ENCODE results near the gene DNAJB11.

The DNAJB11 gene

GRCh38 chr3:186570941-186571643 is 572 bp downstream of the DNAJB11 start:
- Histone ChIP-seq H4K20me1 (ENCODE audit: insufficient read depth, low read length) (peaks cover 3% of the 10 kb centered on the region; the same call in 1 of the 2 replicates), H3K79me2 (ENCODE audit: insufficient read depth, low read length) (peaks cover 65% of the 10 kb centered on the region), H3K27me3 (ENCODE audit: insufficient read depth, low read length, poor library complexity) (no peaks in the 10 kb centered on the region), H3K9ac (ENCODE audit: low read depth, low read length) (peak overlapping the region; percentile 76), H3K36me3 (ENCODE audit: insufficient read depth, low read length) (peaks cover 37% of the 10 kb centered on the region), H3K9me3 (ENCODE audit: insufficient read depth, low read length, severe bottlenecking) (no peaks in the 10 kb centered on the region), H3K4me2 (ENCODE audit: insufficient read depth, low read length) (peak overlapping the region; percentile 93), H3K27ac (ENCODE audit: low read length) (peak overlapping the region; percentile 84), H3K4me3 (ENCODE audit: low read depth in 1 of 2, low read length in 2 of 2) (peak overlapping the region; percentile 64 to 75), H2AFZ (ENCODE audit: low read depth, low read length) (peak overlapping the region; percentile 89), H3K4me1 (ENCODE audit: insufficient read depth, low read length) (peaks cover 48% of the 10 kb centered on the region)
- no peak for ATAC-seq (ENCODE audit: insufficient read depth, low read depth)
- no peak for TF ChIP-seq EZH2 (IDR thresholded peaks at IDR 0.05; ENCODE audit: borderline replicate concordance, low read depth, low read length, severe bottlenecking)
- no peak for TF ChIP-seq CTCF (IDR thresholded peaks at IDR 0.05; ENCODE audit: borderline replicate concordance, extremely low read depth, low read length, poor library complexity, severe bottlenecking)
- DNase-seq, result no peak

GRCh38 chr3:186571644-186572013 is 1.1 kb downstream of the DNAJB11 start:
- H4K20me1 ChIP-seq (ENCODE audit: insufficient read depth, low read length), result peaks cover 3% of the 10 kb centered on the region
- H2AFZ ChIP-seq (ENCODE audit: low read depth, low read length), result no peak overlapping the region
- peaks cover 42% of the 10 kb centered on the region for H3K36me3 ChIP-seq (ENCODE audit: insufficient read depth, low read length)
- H3K4me3 ChIP-seq (ENCODE audit: low read depth in 1 of 2, low read length in 2 of 2), result peak overlapping the region; percentile 64 to 75; a peak in 3 of 4 replicates
- TF ChIP-seq EZH2 (IDR thresholded peaks at IDR 0.05; ENCODE audit: borderline replicate concordance, low read depth, low read length, severe bottlenecking) (no peak), CTCF (IDR thresholded peaks at IDR 0.05; ENCODE audit: borderline replicate concordance, extremely low read depth, low read length, poor library complexity, severe bottlenecking) (no peak)
- no peak overlapping the region for H3K27ac ChIP-seq (ENCODE audit: low read length)
- H3K4me1 ChIP-seq (ENCODE audit: insufficient read depth, low read length), result peaks cover 42% of the 10 kb centered on the region
- peaks cover 60% of the 10 kb centered on the region for H3K79me2 ChIP-seq (ENCODE audit: insufficient read depth, low read length)
- H3K27me3 ChIP-seq (ENCODE audit: insufficient read depth, low read length, poor library complexity), result no peaks in the 10 kb centered on the region
- no peak for DNase-seq
- H3K9ac ChIP-seq (ENCODE audit: low read depth, low read length), result peak overlapping the region; percentile 76
- ATAC-seq (ENCODE audit: insufficient read depth, low read depth), result no peak
- no peaks in the 10 kb centered on the region for H3K9me3 ChIP-seq (ENCODE audit: insufficient read depth, low read length, severe bottlenecking)
- peak overlapping the region; percentile 93 for H3K4me2 ChIP-seq (ENCODE audit: insufficient read depth, low read length)

GRCh38 chr3:186577521-186577920 is 7.0 kb downstream of the DNAJB11 start:
- H3K9me3 ChIP-seq (ENCODE audit: insufficient read depth, low read length, severe bottlenecking), result no peaks in the 10 kb centered on the region
- DNase-seq (no peak), ATAC-seq (ENCODE audit: insufficient read depth, low read depth) (no peak)
- H4K20me1 ChIP-seq (ENCODE audit: insufficient read depth, low read length), result no peaks in the 10 kb centered on the region; the same call in 1 of the 2 replicates
- no peak for TF ChIP-seq CTCF (IDR thresholded peaks at IDR 0.05; ENCODE audit: borderline replicate concordance, extremely low read depth, low read length, poor library complexity, severe bottlenecking)
- TF ChIP-seq EZH2 (IDR thresholded peaks at IDR 0.05; ENCODE audit: borderline replicate concordance, low read depth, low read length, severe bottlenecking), result no peak
- peaks cover 11% of the 10 kb centered on the region; the same call in 1 of the 2 replicates for H3K79me2 ChIP-seq (ENCODE audit: insufficient read depth, low read length)
- H3K27ac ChIP-seq (ENCODE audit: low read length), result no peak overlapping the region
- H3K9ac ChIP-seq (ENCODE audit: low read depth, low read length), result no peak overlapping the region
- H3K4me3 ChIP-seq (ENCODE audit: low read depth in 1 of 2, low read length in 2 of 2), result no peak overlapping the region
- H3K4me2 ChIP-seq (ENCODE audit: insufficient read depth, low read length), result no peak overlapping the region
- H3K27me3 ChIP-seq (ENCODE audit: insufficient read depth, low read length, poor library complexity), result no peaks in the 10 kb centered on the region
- no peak overlapping the region for H2AFZ ChIP-seq (ENCODE audit: low read depth, low read length)
- peaks cover 2% of the 10 kb centered on the region; the same call in 1 of the 2 replicates for H3K4me1 ChIP-seq (ENCODE audit: insufficient read depth, low read length)
- peaks cover 93% of the 10 kb centered on the region for H3K36me3 ChIP-seq (ENCODE audit: insufficient read depth, low read length)
